Inferior parietal cortex (tissue), 1 donor: ENCODE results near the gene SAMD8.
A peak's percentile ranks its signal among the peaks of the same experiment; 100 is the strongest.
"Not testable (repeated sequence)": the region's sequence is repeated elsewhere in the genome, so short reads cannot be mapped to it uniquely, and the experiment has no call there.

ENCODE experiments used
- DNase-seq: peaks from one replicate; pipeline ENCODE4 v3.0.0-alpha.2; 2016; ENCODE audit errors: extremely low spot score

SAMD8 gene

DNA sequence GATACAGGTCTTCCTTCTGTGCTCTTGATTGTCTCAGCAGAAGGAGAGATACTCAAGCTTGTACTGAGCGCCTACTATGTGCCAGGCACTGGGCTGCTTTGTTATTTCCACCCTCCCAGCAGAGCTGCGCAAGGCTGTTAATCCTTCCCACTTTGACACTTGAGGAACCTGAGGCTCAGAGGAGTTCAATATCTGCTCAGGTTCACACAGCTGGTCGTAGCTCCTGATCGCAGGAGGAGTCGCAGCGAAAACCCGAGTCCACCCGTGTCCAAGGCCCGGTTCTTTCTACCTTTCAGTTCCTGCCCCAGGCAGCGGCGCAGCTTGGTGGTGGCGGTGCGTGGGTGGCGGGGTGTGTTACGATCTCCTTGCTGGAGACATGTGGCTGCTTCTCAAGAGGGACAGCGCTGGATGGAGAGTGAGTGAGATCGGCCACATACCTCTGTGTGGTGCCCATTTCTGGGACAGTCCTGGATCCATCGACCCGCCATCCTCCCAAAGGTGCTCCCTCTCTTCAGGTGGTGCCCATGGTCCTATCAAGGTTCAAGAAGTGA lies 26.5 kb upstream of the SAMD8 start:
- DNase-seq, result no peak

DNA sequence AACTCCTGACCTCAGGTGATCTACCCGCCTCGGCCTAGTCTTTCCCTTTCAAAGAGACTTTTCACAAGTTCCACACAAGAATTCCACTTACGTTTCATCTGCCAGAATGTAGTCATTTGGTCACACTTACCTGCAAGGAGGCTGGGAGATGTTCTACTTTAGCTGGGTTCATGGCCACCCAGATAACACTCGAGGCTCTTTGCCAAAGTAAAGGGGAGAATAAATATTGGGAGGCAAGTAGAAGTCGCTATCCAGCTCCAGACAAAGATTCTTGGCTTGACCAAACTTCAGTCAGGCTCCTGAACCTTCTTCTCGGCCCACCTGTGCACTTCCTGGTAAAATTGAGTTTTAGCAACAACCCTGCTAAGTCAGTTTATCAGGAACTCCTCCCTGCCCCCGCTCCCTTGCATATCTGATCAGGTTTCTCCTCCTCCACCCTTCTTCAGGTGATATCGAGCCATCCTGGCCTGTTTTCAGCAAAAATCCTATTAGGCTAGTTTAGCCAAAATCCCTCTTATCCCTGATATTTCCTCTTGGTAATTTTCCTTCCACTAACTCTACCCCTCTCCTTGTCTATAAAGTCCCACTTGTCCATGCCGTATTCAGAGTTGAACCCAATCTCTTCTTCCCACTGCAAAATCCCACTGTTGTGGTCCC lies 25.1 kb upstream of the SAMD8 start:
- DNase-seq, result no peak

DNA sequence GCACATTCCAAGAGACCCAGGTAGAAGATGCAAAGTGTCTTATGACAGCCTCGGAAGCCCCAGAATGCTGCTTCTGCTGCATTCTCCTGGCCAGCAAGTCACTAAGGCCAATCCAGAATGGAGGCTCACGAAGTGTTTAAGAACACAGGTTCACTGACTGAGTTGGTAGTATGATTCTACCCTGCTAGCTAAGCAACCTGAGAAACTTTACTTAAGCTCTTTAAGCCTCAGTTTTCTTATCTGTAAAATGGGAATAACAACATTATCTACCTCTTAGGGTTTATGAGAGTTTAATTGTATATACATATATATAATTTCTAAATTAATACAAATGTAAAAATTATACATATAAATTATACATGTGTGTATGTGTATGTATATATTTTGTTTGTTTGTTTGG lies 22.8 kb upstream of the SAMD8 start:
- no peak for DNase-seq

DNA sequence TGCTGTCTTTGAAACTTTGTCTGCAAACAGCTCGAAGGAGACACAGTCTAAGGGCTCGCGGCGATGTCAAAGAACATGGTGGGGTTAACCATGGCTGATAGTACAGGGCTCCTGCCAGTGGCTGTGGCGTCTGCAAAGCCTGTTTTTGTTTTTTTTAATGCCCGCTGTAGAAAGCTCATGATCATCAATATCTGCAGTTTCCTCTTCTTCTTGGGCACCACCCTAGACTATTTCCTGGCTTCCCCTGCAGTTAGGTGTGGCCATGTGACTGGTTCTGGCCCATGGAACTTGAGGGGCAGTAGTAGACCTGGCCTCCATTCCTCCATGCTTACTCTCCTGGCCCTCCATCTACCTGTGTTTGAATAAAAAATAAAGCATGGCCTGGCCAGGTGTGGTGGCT lies 21.8 kb upstream of the SAMD8 start:
- DNase-seq, result no peak

DNA sequence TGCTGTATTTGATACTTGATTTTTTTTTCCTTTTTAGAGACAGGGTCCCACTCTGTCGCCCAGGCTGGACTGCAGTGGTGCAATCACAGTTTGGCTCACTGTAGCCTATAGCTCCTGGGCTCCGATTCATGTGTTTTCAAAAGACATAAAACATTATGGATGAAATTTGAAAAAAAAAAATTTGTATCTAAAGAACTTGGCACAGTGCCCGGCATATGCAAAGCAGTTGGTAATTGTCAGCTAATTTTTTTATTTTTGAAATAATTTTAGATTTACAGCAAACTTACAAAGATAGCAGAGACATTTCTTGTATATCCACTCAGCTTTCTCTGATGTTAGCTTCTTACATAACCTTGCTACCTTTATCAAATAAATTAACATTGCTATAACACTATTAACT lies 20.3 kb upstream of the SAMD8 start:
- no peak for DNase-seq

DNA sequence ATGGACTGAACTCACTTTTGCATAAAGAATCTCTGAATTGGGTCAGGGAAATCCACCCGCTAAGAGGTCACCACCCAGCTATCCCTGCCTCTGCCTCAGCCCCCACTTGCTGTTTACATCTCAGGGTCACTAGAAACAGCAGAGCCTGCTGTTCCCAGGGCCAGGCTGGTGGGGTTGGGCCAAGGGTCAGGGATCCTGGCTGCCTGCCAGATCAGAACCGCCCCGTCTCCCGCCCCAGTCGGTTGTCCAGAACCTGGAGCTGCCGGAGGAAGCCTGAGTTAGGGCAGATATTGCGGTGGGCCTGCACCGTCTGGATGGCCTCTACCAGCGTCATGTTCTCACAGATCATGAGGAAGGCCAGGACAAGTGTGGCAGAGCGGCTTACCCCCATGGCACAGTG lies 17.0 kb upstream of the SAMD8 start:
- no peak for DNase-seq

DNA sequence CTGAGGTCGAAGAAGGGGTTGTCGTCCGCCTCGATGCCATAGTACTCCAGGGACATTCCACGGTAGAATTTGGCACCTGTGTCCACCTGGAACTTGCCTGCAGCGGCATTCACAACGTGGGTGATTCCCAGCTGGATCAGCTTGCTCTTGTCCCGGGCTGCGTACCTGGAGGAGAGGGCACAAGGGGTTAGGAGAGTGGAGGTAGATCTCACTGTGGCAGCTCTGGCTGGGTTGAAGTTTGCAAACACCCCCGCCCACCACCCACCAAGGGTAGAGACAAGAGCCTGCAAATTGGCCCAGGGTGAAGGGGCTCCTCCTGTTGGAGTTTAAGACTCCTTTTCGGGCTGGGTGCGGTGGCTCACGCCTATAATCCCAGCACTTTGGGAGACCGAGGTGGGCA lies 15.8 kb upstream of the SAMD8 start:
- DNase-seq, result no peak

DNA sequence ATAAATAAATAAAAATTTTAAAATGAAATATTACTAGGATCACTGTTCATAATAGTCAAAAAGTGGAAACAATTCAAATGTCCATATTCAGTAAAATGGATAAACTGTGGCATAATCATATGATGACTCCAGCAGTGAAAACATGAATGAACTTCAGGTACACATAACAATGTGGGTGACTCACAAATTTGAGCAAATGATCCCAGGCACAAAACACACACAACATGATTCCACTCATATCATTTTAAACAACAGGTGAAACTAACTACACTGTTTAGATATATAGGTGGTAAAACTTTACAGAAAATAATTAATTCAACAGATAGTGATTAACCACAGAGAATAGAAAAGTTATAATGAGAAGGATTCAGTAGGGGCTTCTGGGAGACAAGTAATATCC lies 14.7 kb upstream of the SAMD8 start:
- DNase-seq, result no peak

DNA sequence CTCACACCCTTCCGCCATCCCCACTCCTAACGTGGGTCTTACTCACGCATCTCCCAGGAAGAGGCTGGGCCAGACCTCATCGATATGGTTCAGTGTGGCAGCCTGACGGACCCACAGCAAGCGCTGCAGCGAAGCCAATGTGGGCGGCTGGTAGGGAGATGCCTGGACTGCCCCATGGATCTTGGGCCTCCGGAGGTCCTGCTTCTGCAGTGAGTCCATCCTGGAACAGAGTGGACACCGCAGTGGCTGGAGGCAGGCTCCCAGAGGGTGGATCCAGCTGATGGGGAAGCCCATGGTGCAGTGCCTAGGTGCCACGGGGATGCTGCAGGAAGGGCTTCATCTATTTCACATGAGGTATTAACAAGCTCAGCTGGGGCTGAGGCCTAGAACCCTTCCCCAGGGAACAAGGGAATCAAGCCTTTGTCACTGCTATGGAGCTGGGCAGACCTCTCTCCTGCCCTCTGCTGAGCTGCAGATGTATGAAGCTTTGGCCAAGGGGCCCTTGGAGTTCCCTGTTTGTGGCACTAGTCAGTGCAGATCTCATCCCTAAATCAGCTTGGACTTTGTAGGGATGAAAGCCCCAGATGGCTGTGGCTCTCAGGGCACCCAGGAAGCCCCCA lies 13.7 kb upstream of the SAMD8 start:
- no peak for DNase-seq

DNA sequence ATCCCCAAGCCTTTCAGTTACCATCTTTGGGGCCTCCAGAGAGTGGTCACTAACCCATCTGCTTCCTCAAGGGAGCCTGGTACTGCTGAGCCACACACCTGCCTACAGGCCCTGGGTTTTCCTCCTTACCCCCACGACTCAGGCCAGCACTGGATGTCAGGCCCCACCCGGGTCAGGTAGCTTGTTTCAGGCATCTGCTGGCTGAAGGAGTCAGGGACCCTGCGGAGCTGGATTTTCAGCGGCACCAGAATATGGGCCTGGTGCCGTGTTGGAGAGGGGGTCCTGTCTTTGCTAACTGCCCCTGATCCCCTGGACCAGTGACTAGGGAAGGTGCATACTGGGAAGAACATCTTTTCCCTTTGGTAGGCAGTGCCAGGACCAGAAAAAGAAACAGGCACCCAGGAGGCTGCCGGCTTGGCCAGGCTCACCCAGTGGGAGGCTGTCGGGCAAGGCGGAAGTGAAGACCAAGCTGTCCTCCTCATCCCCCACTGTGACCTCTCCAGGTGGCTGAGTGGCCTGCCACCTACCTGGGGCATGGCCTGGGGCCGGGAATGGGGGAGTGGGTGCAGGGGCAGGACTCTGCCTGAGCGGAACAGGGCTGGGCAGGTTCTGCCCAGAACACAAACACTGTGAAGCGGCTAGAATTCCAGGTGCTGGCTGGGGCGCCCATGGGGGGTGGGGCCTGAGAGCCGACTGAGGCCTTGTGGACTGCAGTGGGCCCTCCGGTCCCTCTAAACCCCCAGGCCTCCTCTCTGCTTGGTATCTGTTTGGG lies 12.4 kb upstream of the SAMD8 start:
- DNase-seq, result no peak

DNA sequence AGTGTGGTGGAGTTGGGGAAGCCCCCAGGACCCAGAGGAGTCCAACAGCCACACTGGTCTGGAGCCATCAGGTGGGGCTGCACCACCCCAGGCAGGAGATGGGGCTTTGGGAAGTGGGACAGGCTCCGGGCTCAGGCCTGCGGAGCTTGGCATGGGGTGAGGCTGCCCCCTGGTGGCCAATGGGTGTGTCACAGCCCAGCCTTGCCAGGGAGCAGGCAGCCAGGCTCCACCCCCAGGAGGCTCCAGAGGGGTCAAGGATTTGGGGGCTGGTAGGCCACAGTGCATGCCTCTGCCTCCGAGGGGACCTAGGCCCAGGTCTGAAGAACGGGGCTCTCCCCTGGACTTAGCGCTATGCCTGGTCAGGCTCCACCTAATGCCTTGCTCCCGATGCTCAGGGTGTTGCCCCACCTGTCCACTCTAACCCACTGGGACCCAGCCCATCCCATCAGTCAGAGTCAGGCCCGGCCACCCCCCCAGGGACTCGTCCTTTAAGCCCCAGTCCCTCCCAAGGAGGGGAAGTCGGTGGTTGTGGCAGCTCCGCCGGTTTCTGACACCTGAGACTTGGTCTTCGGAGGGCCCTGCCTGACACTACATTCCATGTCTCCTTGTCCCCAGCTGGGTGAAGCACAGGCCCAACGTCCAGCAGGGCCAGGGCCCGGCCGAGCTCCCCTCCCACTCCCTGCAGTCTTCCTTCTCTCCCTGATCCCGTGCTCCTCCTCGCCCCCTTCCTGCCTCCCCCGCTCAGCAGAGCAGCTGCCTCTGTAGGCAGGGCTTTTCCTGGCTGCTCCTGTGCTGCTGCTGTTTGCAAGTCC lies 11.3 kb upstream of the SAMD8 start:
- DNase-seq, result peak; percentile 78

DNA sequence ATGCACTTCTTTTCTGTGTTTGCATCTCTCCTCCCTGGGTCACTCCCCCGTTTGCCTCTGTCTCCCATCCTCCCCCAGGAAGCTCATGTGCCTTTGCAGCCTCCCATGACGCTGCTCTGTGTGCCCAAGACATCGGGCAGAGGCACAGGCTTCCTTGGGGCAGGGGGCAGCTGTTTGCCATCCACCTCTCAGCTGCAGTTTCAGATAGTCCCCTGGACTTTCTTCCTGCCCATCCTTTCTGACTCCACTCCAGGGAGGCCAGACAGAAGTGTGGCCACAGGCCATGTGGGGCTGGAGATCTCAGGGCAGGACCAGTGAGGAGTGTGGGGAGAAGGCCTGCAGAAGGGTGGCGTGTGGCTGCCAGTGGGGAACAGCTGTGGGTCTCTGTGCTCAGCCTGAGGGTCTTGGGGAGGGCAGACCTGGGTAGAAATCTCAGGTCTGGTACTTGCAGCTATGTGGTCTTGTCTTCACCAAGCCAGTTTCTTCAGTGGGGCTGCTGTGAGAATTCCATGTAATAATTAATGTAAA lies 10.6 kb upstream of the SAMD8 start:
- no peak for DNase-seq

DNA sequence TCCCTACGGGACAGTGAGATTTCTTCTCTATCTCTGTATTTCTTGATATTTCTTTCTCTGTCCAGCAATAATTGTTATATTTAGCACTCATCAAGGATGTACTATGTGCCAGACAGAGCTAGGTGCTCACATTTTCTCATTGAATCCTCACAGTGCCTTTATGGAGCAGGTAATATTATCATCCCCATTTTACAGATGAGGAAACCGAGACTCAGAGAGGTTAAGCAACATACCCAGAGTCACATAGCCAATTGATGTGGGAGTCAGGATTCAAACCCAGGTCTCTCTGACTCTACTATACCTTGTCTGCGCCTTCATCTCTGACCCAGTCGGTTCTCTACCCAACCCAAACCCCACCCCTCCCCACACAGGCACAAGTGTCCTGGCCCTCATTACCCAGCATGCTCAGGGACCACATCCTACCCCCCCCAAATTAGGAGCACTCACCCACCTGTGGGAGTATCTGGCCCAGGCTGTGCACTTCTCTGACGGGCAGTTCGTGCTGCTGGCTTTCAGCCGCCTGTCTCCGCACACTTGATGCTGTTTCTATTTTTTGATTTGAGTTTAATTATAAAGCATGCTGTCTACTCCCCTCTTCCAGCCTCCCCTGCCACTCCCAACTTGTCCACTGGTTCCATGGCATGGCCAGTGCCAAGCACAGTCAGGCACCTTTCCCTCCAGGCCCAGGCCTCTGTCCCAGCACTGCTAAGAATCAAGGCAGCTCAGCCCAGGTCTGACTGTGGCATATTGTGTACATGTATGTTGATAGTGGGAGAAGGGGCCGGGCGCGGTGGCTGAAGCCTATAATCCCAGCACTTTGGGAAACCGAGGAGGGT lies 9.8 kb upstream of the SAMD8 start:
- DNase-seq, result no peak

DNA sequence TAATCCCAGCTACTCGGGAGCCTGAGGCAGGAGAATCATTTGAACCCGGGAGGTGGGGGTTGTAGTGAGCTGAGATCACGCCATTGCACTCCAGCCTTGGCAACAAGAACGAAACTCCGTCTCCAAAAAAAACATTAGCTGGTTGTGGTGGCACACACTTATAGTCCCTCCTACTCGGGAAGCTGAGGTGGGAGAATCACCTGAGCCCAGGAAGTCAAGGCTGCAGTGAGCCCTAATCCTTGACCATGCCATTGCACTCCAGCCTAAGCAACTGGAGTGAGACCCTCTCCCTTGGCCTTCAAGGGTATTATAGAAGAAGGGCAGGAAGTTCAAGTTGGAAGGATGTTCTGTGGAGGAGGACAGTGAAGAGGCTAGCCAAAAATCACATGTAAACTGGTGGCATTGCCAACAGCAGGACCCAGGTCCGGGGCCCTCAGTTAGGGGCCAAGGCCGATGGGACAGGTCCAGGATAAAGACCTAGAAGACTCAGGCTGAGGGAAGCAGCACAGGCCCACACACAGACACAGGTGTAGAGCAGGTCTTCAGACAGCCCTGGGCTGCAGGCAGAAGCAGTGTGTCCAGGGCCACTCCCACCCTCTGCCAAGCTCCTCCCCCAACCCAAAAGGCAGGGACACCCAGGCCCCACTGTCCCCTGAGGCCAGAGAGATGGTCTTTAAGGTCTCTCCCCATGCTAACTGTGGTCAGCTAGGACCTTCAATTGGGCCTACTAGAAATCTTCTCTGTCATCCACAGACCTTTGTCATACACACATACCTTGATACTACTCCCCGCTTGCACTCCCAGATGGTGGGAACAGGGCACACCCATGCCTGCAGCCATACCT lies 8.4 kb upstream of the SAMD8 start:
- no peak for DNase-seq

DNA sequence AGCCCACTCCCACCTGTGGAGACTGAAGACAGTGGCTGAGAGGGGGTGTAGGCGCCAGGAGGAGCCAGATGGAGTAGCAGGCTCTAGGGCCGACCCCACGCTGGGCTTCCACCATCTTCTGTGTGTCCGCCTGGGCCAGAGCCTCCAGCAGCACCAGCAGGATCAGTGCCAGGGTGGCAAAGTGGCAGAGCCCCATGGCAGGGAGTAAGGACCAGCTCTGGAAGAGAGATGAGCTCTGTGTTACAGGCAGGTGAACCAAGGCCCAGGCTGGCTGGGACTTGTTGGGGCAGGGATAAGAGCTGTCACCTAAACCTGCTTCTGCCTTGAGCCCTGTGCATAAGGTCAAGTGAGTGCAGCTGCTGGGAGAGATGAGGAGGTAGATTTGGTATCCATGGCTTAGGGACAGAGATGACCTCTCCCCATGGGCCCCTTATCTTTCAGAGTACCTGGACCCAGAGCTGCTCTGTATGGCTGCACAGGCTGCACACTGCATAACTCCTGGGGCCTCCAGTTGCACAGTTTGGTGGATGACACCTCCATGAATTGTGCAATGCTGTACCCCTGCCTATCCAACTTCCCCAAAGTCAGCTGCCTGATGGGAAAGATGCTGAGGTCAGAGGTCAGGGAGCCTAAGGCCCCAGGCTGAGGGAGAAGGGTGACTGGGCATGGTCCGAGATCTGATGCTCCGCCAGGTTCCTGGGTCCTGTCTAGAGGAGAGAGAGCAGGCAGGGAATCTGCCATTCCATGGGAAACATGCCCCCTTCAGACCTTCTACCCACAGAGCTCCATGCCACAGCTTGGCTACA lies 7.4 kb upstream of the SAMD8 start:
- DNase-seq, result no peak

DNA sequence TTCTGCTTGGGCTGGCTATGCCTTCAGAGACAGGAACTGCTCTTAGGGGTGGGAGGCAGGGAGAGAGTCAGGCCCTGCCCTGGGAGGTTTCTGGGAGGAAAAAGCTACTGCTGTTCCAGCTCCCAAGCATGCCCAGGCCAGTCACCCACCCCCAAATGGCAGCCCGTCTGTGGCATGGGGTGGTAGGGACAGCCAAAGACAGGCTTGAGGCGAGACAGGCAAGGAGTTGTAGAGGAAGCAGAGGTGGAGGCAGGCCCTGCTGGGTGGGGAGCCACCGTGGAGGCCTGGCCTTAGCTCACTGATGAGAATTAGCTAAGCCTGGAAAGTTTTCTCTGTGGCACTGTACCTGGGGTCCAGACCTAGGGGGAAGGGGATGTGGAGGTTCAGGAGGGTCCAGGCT lies 6.6 kb upstream of the SAMD8 start:
- DNase-seq, result no peak

DNA sequence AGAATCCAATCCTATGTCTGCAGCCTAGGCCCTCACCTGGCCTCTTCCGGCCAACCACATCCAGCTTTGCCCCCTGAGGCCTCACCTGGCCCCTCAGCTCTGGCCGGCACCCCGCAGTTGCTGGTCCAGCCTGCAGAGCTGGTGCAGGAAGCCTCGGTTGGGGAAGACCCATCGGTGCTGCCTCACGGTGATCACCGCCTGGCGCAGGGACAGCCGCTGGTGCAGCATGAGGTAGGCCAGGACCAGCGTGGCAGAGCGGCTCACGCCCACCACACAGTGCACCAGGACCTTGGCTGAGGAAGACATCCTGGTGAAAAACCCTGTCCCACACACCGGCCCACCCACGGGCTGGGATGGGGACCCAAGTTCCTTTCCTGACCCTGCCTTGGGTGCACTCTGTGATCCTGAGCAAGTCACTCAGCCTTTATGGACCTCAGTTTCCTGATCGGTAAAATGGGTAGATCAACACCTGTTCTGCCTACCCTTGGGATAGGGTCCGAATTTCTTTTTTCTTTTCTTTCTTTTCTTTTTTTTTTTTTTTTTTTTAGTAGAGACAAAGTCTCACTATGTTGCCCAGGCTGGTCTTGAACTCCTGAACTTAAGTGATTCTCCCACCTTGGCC lies 5.8 kb upstream of the SAMD8 start:
- DNase-seq, result no peak

DNA sequence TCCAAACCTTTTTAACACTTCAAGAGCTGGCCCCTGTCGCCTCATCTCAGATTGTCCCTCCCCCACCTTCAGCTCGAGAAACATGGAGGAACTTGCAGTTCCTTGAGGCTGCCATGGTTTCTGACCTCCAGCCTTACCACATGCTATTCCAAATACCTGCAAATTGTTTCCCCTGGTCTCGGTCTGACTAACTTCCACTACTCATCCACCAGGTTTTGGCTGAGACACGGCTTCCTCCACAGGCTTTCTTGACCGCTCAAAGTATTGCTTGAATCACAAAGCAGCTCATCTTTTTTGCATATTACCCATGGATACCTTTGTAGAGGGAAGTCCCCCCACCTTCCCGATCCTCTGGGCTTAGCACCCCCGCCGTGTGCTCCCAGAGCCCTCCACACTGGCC lies 5.2 kb upstream of the SAMD8 start:
- no peak for DNase-seq

DNA sequence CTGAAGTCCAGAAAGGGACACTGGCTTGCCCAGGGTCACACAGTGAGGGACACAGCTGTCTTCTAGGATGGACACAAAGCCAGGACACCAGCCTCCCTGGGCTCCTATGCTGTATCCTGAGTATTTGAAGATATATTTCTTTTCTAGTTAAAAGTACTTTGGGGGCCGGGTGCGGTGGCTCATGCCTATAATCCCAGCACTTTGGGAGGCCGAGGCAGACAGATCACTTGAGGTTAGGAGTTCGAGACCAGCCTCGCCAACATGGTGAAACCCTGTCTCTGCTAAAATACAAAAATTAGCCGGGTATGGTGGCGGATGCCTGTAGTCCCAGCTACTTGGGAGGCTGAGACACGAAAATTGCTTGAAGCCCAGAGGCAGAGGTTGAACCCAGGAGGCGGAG lies 4.6 kb upstream of the SAMD8 start:
- DNase-seq, result not testable (repeated sequence)
